MM.1S (cell line): ENCODE data around the gene PCDHGA7.

ENCODE experiments used
- EZH2 ChIP-seq: fragments of 300-600 bp; sonication (generic); optimal IDR thresholded peaks from 2 replicates; pipeline ENCODE3; 2017; ENCODE audit warnings: low read depth, mild to moderate bottlenecking, antibody characterized with exemption, low read length, mixed read lengths
- EZH2phosphoT487 ChIP-seq: fragments of 300-600 bp; sonication (generic); IDR thresholded peaks from 2 replicates; pipeline ENCODE4 v1.6.1; 2018; ENCODE audit warnings: antibody characterized with exemption, low read length
- TF ChIP-seq, protein P1 (sequence below): fragments of 300-600 bp; sonication (generic); IDR thresholded peaks from 2 replicates; pipeline ENCODE4 v1.5.1; 2016; ENCODE audit warnings: antibody characterized with exemption, low read length, mixed read lengths

DNA sequence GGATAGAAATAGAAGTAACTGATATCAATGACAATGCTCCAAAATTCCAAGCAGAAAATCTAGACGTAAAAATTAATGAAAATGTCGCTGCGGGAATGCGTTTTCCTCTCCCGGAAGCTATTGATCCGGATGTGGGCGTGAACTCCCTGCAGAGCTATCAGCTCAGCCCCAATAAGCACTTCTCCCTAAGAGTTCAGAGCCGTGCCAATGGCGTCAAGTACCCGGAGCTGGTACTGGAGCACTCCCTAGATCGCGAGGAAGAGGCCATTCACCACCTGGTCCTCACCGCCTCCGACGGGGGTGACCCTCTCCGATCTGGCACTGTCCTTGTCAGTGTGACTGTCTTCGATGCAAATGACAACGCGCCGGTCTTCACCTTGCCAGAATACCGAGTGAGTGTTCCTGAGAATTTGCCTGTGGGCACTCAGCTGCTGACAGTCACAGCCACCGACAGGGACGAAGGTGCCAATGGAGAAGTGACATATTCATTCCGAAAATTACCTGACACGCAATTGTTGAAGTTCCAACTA is 31.1 kb downstream of the PCDHGA7 start:
- TF ChIP-seq, protein P1, sequence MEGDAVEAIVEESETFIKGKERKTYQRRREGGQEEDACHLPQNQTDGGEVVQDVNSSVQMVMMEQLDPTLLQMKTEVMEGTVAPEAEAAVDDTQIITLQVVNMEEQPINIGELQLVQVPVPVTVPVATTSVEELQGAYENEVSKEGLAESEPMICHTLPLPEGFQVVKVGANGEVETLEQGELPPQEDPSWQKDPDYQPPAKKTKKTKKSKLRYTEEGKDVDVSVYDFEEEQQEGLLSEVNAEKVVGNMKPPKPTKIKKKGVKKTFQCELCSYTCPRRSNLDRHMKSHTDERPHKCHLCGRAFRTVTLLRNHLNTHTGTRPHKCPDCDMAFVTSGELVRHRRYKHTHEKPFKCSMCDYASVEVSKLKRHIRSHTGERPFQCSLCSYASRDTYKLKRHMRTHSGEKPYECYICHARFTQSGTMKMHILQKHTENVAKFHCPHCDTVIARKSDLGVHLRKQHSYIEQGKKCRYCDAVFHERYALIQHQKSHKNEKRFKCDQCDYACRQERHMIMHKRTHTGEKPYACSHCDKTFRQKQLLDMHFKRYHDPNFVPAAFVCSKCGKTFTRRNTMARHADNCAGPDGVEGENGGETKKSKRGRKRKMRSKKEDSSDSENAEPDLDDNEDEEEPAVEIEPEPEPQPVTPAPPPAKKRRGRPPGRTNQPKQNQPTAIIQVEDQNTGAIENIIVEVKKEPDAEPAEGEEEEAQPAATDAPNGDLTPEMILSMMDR = no peak
- no peak for TF ChIP-seq EZH2
- TF ChIP-seq EZH2phosphoT487 = no peak
